Mammary epithelial cell (primary cell): ENCODE measurements around the gene ATG2A.

Experiments
- EZH2 ChIP-seq: IDR thresholded peaks from 2 replicates; pipeline ENCODE4 v1.6.1; 2012; ENCODE audit warnings: low read length, inconsistent platforms, borderline replicate concordance
- TF ChIP-seq, protein P1 (sequence below), 2 donors: IDR thresholded peaks in 1 of 2; conservative IDR thresholded peaks in 1 of 2; 2 replicates each; pipeline ENCODE4 v1.5.1; 2011 to 2012; ENCODE audit warnings: inconsistent platforms in 2 of 2, low read length in 2 of 2, mild to moderate bottlenecking in 2 of 2, control low read depth in 1 of 2, low read depth in 1 of 2; ENCODE audit not compliant: insufficient read depth in 1 of 2; ENCODE audit errors: extremely low read depth in 1 of 2

DNA sequence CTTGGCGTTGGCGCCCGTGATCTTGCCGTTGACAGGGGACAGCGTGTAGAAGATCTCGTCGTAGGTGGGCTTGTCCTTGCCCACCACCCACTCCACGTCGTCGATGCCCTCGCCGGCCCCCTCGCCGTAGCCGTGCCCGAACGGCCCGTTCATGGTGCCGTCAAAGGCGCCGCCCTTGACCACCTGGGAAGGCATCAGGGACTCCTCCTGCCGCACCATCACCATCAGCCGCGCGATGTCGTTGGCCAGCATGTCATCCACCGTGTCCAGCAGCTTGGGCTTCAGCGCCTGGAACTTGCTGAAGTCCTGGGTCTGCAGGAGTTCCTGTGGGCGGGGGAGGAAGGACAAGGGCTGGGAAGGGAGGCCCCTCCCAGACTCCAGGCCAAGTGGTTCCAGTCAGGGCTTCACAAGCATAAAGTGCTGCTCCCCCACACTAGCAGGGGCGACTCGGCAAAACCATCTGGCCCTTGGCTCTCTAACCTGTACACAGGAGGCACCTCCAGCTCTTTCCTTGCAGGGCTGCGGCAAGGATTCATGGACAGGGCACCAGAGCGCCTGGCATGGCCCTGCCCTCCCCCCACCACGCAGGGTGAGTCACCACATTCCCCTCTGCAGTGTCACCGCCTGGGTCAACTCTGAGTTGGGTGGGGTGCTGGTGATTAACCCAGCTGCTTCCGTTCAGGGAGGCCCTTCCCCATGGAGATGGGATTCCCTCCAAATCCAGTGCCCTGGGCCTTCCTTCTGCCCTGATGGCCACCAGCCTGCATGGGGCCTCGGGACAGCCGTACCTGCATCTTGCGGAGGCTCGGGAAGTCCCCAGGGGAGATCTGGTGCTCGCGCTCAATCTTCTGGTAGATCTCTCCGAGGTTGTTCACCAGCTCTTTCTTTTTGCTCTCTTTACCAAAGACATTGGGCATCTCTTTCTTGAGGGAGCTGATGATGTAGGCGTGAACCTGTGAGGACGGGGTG lies 62.2 kb downstream of the ATG2A start:
- TF ChIP-seq, protein P1, sequence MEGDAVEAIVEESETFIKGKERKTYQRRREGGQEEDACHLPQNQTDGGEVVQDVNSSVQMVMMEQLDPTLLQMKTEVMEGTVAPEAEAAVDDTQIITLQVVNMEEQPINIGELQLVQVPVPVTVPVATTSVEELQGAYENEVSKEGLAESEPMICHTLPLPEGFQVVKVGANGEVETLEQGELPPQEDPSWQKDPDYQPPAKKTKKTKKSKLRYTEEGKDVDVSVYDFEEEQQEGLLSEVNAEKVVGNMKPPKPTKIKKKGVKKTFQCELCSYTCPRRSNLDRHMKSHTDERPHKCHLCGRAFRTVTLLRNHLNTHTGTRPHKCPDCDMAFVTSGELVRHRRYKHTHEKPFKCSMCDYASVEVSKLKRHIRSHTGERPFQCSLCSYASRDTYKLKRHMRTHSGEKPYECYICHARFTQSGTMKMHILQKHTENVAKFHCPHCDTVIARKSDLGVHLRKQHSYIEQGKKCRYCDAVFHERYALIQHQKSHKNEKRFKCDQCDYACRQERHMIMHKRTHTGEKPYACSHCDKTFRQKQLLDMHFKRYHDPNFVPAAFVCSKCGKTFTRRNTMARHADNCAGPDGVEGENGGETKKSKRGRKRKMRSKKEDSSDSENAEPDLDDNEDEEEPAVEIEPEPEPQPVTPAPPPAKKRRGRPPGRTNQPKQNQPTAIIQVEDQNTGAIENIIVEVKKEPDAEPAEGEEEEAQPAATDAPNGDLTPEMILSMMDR (conservative IDR thresholded peaks at IDR 0.05 in 1 of 2, IDR thresholded peaks at IDR 0.05 in 1 of 2; ENCODE audit: extremely low read depth in 1 of 2, insufficient read depth in 1 of 2, low read depth in 1 of 2, low read length in 2 of 2), result no peak
- TF ChIP-seq EZH2, result no peak
